Gastrocnemius medialis (tissue), 4 donors: ENCODE measurements around the gene SLC9A7.

Experiments used
- POLR2A ChIP-seq, 2 donors: fragments of 450-650 bp; IDR thresholded peaks; one replicate each; pipeline ENCODE4 v1.6.1; 2017; ENCODE audit warnings: antibody characterized with exemption in 2 of 2, mild to moderate bottlenecking in 2 of 2, moderate library complexity in 2 of 2
- TF ChIP-seq, protein P1 (sequence below), 5 experiments: fragments of 450-650 bp in 3 of 5; fragments of 200-600 bp in 2 of 5; sonication (generic) in 2 of 5; IDR thresholded peaks in 4 of 5; conservative IDR thresholded peaks in 1 of 5; 1 replicate in 4 of 5; 2 replicates in 1 of 5; pipeline ENCODE4 v1.5.1; 2016 to 2019; ENCODE audit warnings: antibody characterized with exemption in 5 of 5, mild to moderate bottlenecking in 3 of 5, moderate library complexity in 3 of 5

DNA sequence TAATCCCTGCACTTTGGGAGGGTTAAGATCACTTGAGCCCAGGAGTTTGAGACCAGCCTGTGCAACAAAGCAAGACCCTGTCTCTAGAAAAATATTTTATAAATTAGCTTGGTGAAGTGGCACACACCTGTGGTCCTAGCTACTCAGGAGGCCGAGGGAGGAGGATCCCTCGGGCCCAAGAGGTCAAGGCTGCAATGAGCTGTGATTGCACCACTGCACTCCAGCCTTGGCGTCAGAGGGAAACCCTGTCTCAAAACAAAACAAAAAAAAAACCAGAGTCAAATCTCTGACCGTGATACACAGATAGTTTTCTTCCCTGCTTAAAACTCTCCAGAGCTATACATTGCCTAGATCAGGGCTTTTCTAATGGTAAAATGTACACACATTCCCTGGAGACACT, 131.9 kb downstream of the SLC9A7 start:
- no peak for TF ChIP-seq POLR2A (IDR thresholded peaks at IDR 0.05)
- TF ChIP-seq, protein P1, sequence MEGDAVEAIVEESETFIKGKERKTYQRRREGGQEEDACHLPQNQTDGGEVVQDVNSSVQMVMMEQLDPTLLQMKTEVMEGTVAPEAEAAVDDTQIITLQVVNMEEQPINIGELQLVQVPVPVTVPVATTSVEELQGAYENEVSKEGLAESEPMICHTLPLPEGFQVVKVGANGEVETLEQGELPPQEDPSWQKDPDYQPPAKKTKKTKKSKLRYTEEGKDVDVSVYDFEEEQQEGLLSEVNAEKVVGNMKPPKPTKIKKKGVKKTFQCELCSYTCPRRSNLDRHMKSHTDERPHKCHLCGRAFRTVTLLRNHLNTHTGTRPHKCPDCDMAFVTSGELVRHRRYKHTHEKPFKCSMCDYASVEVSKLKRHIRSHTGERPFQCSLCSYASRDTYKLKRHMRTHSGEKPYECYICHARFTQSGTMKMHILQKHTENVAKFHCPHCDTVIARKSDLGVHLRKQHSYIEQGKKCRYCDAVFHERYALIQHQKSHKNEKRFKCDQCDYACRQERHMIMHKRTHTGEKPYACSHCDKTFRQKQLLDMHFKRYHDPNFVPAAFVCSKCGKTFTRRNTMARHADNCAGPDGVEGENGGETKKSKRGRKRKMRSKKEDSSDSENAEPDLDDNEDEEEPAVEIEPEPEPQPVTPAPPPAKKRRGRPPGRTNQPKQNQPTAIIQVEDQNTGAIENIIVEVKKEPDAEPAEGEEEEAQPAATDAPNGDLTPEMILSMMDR (IDR thresholded peaks at IDR 0.05 in 4 of 5, conservative IDR thresholded peaks at IDR 0.05 in 1 of 5) = no peak
